Chondrocyte (in vitro differentiated cells): Measurements from ENCODE around the gene PXT1. TPM values are rescaled to one million over a fixed set of nuclear protein-coding genes. Genes with fewer than 3 reads are reported as not detected.
"Not testable (repeated sequence)": the region's sequence is repeated elsewhere in the genome, so short reads cannot be mapped to it uniquely, and the experiment has no call there.

ENCODE experiments used
- DNase-seq: peaks from one replicate; pipeline ENCODE4 v3.0.0; 2021; ENCODE audit warnings: mixed read lengths, low spot score
- H3K27ac Mint-ChIP-seq: one replicate; pipeline ENCODE4 v1.8.0; 2021; ENCODE audit warnings: mild to moderate bottlenecking, moderate library complexity, mixed read lengths; ENCODE audit not compliant: unreplicated experiment
- H3K27me3 Mint-ChIP-seq: 2 replicates; pipeline ENCODE4 v1.8.0; 2021; ENCODE audit warnings: low read depth, mixed read lengths
- H3K36me3 Mint-ChIP-seq: 2 replicates; pipeline ENCODE4 v1.8.0; 2021; ENCODE audit warnings: low read depth, mixed read lengths
- H3K4me1 Mint-ChIP-seq: 2 replicates; pipeline ENCODE4 v1.8.0; 2021; ENCODE audit warnings: low read depth, mild to moderate bottlenecking, mixed read lengths
- H3K4me3 Mint-ChIP-seq: one replicate; pipeline ENCODE4 v1.8.0; 2021; ENCODE audit warnings: mild to moderate bottlenecking, moderate library complexity, mixed read lengths; ENCODE audit not compliant: unreplicated experiment
- H3K9me3 Mint-ChIP-seq: 2 replicates; pipeline ENCODE4 v1.8.0; 2021; ENCODE audit warnings: low read depth, mixed read lengths
- CTCF ChIP-seq: fragments of 200-600 bp; sonication (generic); IDR thresholded peaks from 2 replicates; pipeline ENCODE4 v1.5.0; 2021; ENCODE audit warnings: antibody characterized with exemption, mild to moderate bottlenecking, moderate library complexity
- total RNA-seq: library from RNA; stranded (reverse); gene quantifications from 3 replicates; pipeline ENCODE4 v1.2.1, GENCODE V29; 2021

Gene PXT1
- total RNA-seq, 1 donor from 2014 or later = not detected

GRCh38 chr6:36413489-36414480 lies 28.9 kb downstream of the PXT1 start:
- no peak for TF ChIP-seq CTCF
- peaks cover 3% of the 10 kb centered on the region for H3K36me3 Mint-ChIP-seq
- no peak overlapping the region for H3K27ac Mint-ChIP-seq

GRCh38 chr6:36409718-36410117 lies 32.9 kb downstream of the PXT1 start:
- H3K4me3 Mint-ChIP-seq, H3K36me3 Mint-ChIP-seq, H3K4me1 Mint-ChIP-seq, DNase-seq, H3K9me3 Mint-ChIP-seq, H3K27ac Mint-ChIP-seq: not testable (repeated sequence)
- peaks cover 11% of the 10 kb centered on the region for H3K27me3 Mint-ChIP-seq

More at GRCh38 chr6:36413489-36414480, 28.9 kb downstream of the PXT1 start:
- Mint-ChIP-seq H3K27me3 (peaks cover 11% of the 10 kb centered on the region), H3K4me1 (peaks cover 8% of the 10 kb centered on the region), H3K4me3 (no peak overlapping the region), H3K9me3 (peaks cover 4% of the 10 kb centered on the region)
- DNase-seq = no peak

GRCh38 chr6:36404164-36404563 lies 38.5 kb downstream of the PXT1 start:
- Mint-ChIP-seq H3K4me1 (no peaks in the 10 kb centered on the region), H3K27ac (no peak overlapping the region), H3K4me3 (no peak overlapping the region), H3K36me3 (peaks cover 3% of the 10 kb centered on the region), H3K27me3 (peaks cover 4% of the 10 kb centered on the region), H3K9me3 (peaks cover 2% of the 10 kb centered on the region)
- DNase-seq = no peak
- TF ChIP-seq CTCF = no peak

- no peaks in the 10 kb centered on the region for H3K4me1 Mint-ChIP-seq
- no peak overlapping the region for H3K27ac Mint-ChIP-seq
- H3K9me3 Mint-ChIP-seq = peaks cover 6% of the 10 kb centered on the region
- H3K4me3 Mint-ChIP-seq = no peak overlapping the region
- TF ChIP-seq CTCF = no peak
- no peaks in the 10 kb centered on the region for H3K27me3 Mint-ChIP-seq
- no peak for DNase-seq
- H3K36me3 Mint-ChIP-seq = peaks cover 5% of the 10 kb centered on the region
Observed at GRCh38 chr6:36402481-36402880, 40.2 kb downstream of the PXT1 start.

- Mint-ChIP-seq H3K4me1 (no peaks in the 10 kb centered on the region), H3K27me3 (no peaks in the 10 kb centered on the region), H3K4me3 (no peak overlapping the region), H3K27ac (no peak overlapping the region), H3K36me3 (peaks cover 5% of the 10 kb centered on the region), H3K9me3 (peaks cover 6% of the 10 kb centered on the region)
- no peak for DNase-seq
- no peak for TF ChIP-seq CTCF
Observed at GRCh38 chr6:36399970-36400369, 42.7 kb downstream of the PXT1 start.
